Vagina (tissue), 2 donors: ENCODE data around the gene CKAP4.

Experiments
- CTCF ChIP-seq, 3 experiments: fragments of 450-650 bp in 2 of 3; fragments of 200-600 bp in 1 of 3; sonication (generic) in 1 of 3; IDR thresholded peaks; one replicate each; pipeline ENCODE4 v1.5.1; 2017 to 2019; ENCODE audit warnings: antibody characterized with exemption in 3 of 3, mild to moderate bottlenecking in 2 of 3, moderate library complexity in 2 of 3
- POLR2A ChIP-seq, 2 donors: fragments of 450-650 bp; IDR thresholded peaks; one replicate each; pipeline ENCODE4 v1.6.1; 2017; ENCODE audit warnings: antibody characterized with exemption in 2 of 2, mild to moderate bottlenecking in 2 of 2, moderate library complexity in 2 of 2
- POLR2AphosphoS5 ChIP-seq, 2 donors: sonication (generic); formaldehyde crosslinking; IDR thresholded peaks; one replicate each; pipeline ENCODE4 v1.9.0; 2017; ENCODE audit warnings: antibody characterized with exemption in 2 of 2, mild to moderate bottlenecking in 2 of 2, low read depth in 1 of 2; ENCODE audit not compliant: insufficient read depth in 1 of 2

GRCh38 chr12:106211973-106212372 lies 35.8 kb downstream of the CKAP4 start:
- no peak for TF ChIP-seq CTCF (IDR thresholded peaks at IDR 0.05)
- TF ChIP-seq POLR2A (IDR thresholded peaks at IDR 0.05): no peak
- TF ChIP-seq POLR2AphosphoS5 (IDR thresholded peaks at IDR 0.05; ENCODE audit: insufficient read depth in 1 of 2, low read depth in 1 of 2): no peak
